Esophagus squamous epithelium (tissue), 4 donors: Measurements from ENCODE around the gene DAB1.

Source experiments
- POLR2A ChIP-seq, 4 donors: fragments of 450-650 bp; IDR thresholded peaks; one replicate each; pipeline ENCODE4 v1.6.1; 2017; ENCODE audit warnings: antibody characterized with exemption in 4 of 4, mild to moderate bottlenecking in 4 of 4, moderate library complexity in 3 of 4
- TF ChIP-seq, protein P1 (sequence below), 6 experiments: fragments of 450-650 bp in 4 of 6; fragments of 200-600 bp in 2 of 6; sonication (generic) in 2 of 6; IDR thresholded peaks; one replicate each; pipeline ENCODE4 v1.5.1; 2016 to 2019; ENCODE audit warnings: antibody characterized with exemption in 6 of 6, mild to moderate bottlenecking in 4 of 6, moderate library complexity in 4 of 6

DNA sequence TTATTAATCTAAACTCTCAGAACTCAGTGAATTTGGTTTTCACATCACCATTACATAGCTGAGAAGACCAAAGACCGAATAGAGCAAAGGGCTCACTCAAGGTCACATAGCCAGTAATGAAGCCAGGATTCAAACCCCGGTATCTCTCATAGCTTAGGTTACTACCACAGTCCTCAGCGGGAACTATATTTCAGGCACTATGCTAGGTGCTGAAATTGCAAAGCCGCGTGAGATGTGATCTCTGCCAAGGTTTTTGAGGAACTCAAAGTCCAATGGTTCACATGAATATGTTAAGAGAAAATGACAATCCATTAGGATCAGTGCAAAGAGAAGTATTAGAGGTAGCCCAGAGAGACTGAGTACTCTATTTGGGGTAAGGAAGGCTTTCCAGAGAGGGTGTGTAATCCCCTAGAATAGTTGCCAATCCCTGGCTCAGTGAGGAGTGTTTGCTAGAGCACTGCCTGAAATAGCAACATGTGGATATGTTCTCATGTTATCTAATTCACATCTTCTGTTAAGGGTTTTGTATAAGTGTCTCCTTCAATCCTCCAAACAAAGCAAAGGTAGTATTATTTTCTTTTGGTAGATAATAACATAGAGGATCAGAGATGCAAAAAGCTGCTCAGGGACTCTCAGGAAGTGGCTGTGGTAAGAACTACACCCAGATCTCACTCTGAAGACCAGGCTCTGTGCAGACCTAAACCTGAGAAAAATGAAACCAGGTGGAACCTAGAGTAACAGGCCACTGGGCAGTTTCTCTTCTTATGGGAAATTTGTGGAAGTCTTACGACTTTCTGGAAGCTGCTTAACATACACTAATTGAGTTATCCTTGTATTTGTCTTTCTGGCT lies 365.0 kb downstream of the DAB1 start:
- TF ChIP-seq, protein P1, sequence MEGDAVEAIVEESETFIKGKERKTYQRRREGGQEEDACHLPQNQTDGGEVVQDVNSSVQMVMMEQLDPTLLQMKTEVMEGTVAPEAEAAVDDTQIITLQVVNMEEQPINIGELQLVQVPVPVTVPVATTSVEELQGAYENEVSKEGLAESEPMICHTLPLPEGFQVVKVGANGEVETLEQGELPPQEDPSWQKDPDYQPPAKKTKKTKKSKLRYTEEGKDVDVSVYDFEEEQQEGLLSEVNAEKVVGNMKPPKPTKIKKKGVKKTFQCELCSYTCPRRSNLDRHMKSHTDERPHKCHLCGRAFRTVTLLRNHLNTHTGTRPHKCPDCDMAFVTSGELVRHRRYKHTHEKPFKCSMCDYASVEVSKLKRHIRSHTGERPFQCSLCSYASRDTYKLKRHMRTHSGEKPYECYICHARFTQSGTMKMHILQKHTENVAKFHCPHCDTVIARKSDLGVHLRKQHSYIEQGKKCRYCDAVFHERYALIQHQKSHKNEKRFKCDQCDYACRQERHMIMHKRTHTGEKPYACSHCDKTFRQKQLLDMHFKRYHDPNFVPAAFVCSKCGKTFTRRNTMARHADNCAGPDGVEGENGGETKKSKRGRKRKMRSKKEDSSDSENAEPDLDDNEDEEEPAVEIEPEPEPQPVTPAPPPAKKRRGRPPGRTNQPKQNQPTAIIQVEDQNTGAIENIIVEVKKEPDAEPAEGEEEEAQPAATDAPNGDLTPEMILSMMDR (IDR thresholded peaks at IDR 0.05) = no peak
- TF ChIP-seq POLR2A (IDR thresholded peaks at IDR 0.05) = no peak
